Ureter (tissue), 1 donor: Measurements from ENCODE around the gene COX17. TPM values are rescaled to one million over a fixed set of nuclear protein-coding genes. Genes with fewer than 3 reads are reported as not detected.

Experiments used
- DNase-seq: peaks from one replicate; pipeline ENCODE4 v3.0.0-alpha.2; 2020; ENCODE audit warnings: low spot score
- total RNA-seq: library from RNA; stranded (reverse); gene quantifications from one replicate; pipeline ENCODE4 v1.2.4, GENCODE V29; 2023
- donor health status: DM: yes; HTN: yes; CAD: no.

COX17 gene
- total RNA-seq, 1 donor from 2014 or later, result 29.7 TPM

- no peak for DNase-seq
These were observed 1.9 kb downstream of the COX17 start for GRCh38 chr3:119675188-119675874.

GRCh38 chr3:119673875-119674274 lies 3.3 kb downstream of the COX17 start:
- no peak for DNase-seq

GRCh38 chr3:119672776-119673175 lies 4.4 kb downstream of the COX17 start:
- no peak for DNase-seq

- DNase-seq, result no peak
These were observed 7.2 kb downstream of the COX17 start for GRCh38 chr3:119669906-119670570.

- DNase-seq, result no peak
These were observed 11.1 kb downstream of the COX17 start for GRCh38 chr3:119665954-119666559.

GRCh38 chr3:119664850-119665379 lies 12.3 kb downstream of the COX17 start:
- DNase-seq, result no peak

- no peak for DNase-seq
These were observed 12.8 kb downstream of the COX17 start for GRCh38 chr3:119664370-119664769.

- no peak for DNase-seq
These were observed 13.3 kb downstream of the COX17 start for GRCh38 chr3:119663885-119664284.

- no peak for DNase-seq
These were observed 14.4 kb downstream of the COX17 start for GRCh38 chr3:119662604-119663373.

- DNase-seq, result no peak
These were observed 16.4 kb downstream of the COX17 start, which contains the start of gene POPDC2 for GRCh38 chr3:119660474-119661440. Gene POPDC2 (minus strand): TSS chr3:119660589. CDS start chr3:119660423, 166 bp downstream.

GRCh38 chr3:119659606-119660291 lies 17.5 kb downstream of the COX17 start:
- DNase-seq, result no peak

- DNase-seq, result no peak
These were observed 18.2 kb downstream of the COX17 start for GRCh38 chr3:119658994-119659393.

- DNase-seq, result no peak
These were observed 19.1 kb downstream of the COX17 start for GRCh38 chr3:119657887-119658702.

- no peak for DNase-seq
These were observed 23.3 kb downstream of the COX17 start for GRCh38 chr3:119653876-119654275.

GRCh38 chr3:119652306-119653033 lies 24.7 kb downstream of the COX17 start:
- no peak for DNase-seq

GRCh38 chr3:119649761-119650160 lies 27.4 kb downstream of the COX17 start:
- DNase-seq, result no peak

- DNase-seq, result no peak
These were observed 29.2 kb downstream of the COX17 start for GRCh38 chr3:119647843-119648575.

GRCh38 chr3:119647171-119647570 lies 30.0 kb downstream of the COX17 start:
- no peak for DNase-seq
